GM12875 (cell line): ENCODE results near the gene PKM.
"Not testable (repeated sequence)": the region's sequence is repeated elsewhere in the genome, so short reads cannot be mapped to it uniquely, and the experiment has no call there.

Source experiments
- H3K4me3 ChIP-seq: one replicate; pipeline ENCODE4 v1.5.1; 2011; ENCODE audit warnings: low read depth, low read length, control low read depth
- CTCF ChIP-seq: IDR thresholded peaks from 2 replicates; pipeline ENCODE4 v1.5.1; 2011; ENCODE audit warnings: low read depth, mild to moderate bottlenecking, control low read depth, inconsistent platforms, low read length, moderate library complexity, borderline replicate concordance; ENCODE audit not compliant: insufficient read depth

The PKM gene

GRCh38 chr15:72175186-72176044, 55.6 kb downstream of the PKM start:
- no peak for TF ChIP-seq CTCF
- no peak overlapping the region for H3K4me3 ChIP-seq

- TF ChIP-seq CTCF, result no peak
- no peak overlapping the region for H3K4me3 ChIP-seq
Observed at GRCh38 chr15:72174551-72175165, 56.3 kb downstream of the PKM start.

- TF ChIP-seq CTCF, result no peak
- no peak overlapping the region for H3K4me3 ChIP-seq
Observed at GRCh38 chr15:72173864-72174550, 57.0 kb downstream of the PKM start.

GRCh38 chr15:72173401-72173800, 57.6 kb downstream of the PKM start:
- no peak overlapping the region for H3K4me3 ChIP-seq
- TF ChIP-seq CTCF, result no peak

GRCh38 chr15:72172796-72173195, 58.2 kb downstream of the PKM start:
- TF ChIP-seq CTCF, result no peak
- H3K4me3 ChIP-seq, result no peak overlapping the region

- H3K4me3 ChIP-seq, result not testable (repeated sequence)
Observed at GRCh38 chr15:72171978-72172377, 59.0 kb downstream of the PKM start.

GRCh38 chr15:72170691-72171090, 60.3 kb downstream of the PKM start:
- H3K4me3 ChIP-seq, result no peak overlapping the region
- TF ChIP-seq CTCF, result no peak
